WTC11 (cell line): Measurements from ENCODE around the gene LRMDA. TPM values are rescaled to one million over a fixed set of nuclear protein-coding genes. Genes with fewer than 3 reads are reported as not detected.

Experiments
- ATAC-seq: fragments of 200-7000 bp; cut with Tn5 transposase; 2 replicates; pipeline ENCODE4 v1.10.0; 2021; ENCODE audit warnings: mild to moderate bottlenecking, moderate library complexity
- CTCF ChIA-PET: fragments of 300-600 bp; sonication (Branson Sonifier 250); formaldehyde crosslinking; loops from one replicate; lab custom pipeline; 2021; ENCODE audit warnings: antibody characterized with exemption; lab: Charles Lee
- POLR2A ChIA-PET: fragments of 350-600 bp; sonication (Branson Sonifier 250); formaldehyde crosslinking; loops from one replicate; lab custom pipeline; 2021; ENCODE audit warnings: antibody characterized with exemption; lab: Charles Lee
- DNase-seq: peaks from one replicate; pipeline ENCODE4 v3.0.0; 2021; ENCODE audit warnings: low spot score
- H3K27ac Mint-ChIP-seq: 2 replicates; pipeline ENCODE4 v1.8.0; 2021; ENCODE audit warnings: mixed read lengths
- H3K27me3 Mint-ChIP-seq: 2 replicates; pipeline ENCODE4 v1.8.0; 2021; ENCODE audit warnings: low read depth, mild to moderate bottlenecking, moderate library complexity, mixed read lengths
- H3K36me3 Mint-ChIP-seq: 2 replicates; pipeline ENCODE4 v1.8.0; 2021; ENCODE audit warnings: mixed read lengths
- H3K4me1 Mint-ChIP-seq: 2 replicates; pipeline ENCODE4 v1.8.0; 2022; ENCODE audit warnings: mixed read lengths
- H3K4me3 Mint-ChIP-seq: 2 replicates; pipeline ENCODE4 v1.8.0; 2021; ENCODE audit warnings: mild to moderate bottlenecking, moderate library complexity, mixed read lengths
- H3K9me3 Mint-ChIP-seq: 2 replicates; pipeline ENCODE4 v1.8.0; 2021; ENCODE audit warnings: mixed read lengths
- CBFB ChIP-seq: sonication (generic); formaldehyde crosslinking; IDR thresholded peaks from 2 replicates; pipeline ENCODE4 v1.8.1; 2022; ENCODE audit warnings: mild to moderate bottlenecking, low read depth, missing genetic modification reagents
- ESRRA ChIP-seq: sonication (generic); formaldehyde crosslinking; IDR thresholded peaks from 2 replicates; pipeline ENCODE4 v1.8.1; 2022; ENCODE audit warnings: mild to moderate bottlenecking, missing genetic modification reagents, borderline replicate concordance
- GTF2I ChIP-seq: fragments of 250-450 bp; sonication (Bioruptor Pico); conservative IDR thresholded peaks from 2 replicates; pipeline ENCODE4 v1.4.0; 2021; ENCODE audit warnings: mild to moderate bottlenecking
- KAT7 ChIP-seq: sonication (generic); formaldehyde crosslinking; IDR thresholded peaks from 2 replicates; pipeline ENCODE4 v1.8.1; 2023; ENCODE audit warnings: missing genetic modification reagents, mild to moderate bottlenecking, borderline replicate concordance
- NFYB ChIP-seq: sonication (generic); formaldehyde crosslinking; conservative IDR thresholded peaks from 2 replicates; pipeline ENCODE4 v1.8.0; 2022; ENCODE audit warnings: low read depth, missing genetic modification reagents
- SP1 ChIP-seq: sonication (generic); formaldehyde crosslinking; conservative IDR thresholded peaks from 2 replicates; pipeline ENCODE4 v1.8.1; 2022; ENCODE audit warnings: missing genetic modification reagents
- TEAD1 ChIP-seq: sonication (generic); formaldehyde crosslinking; IDR thresholded peaks from 2 replicates; pipeline ENCODE4 v1.8.0; 2022; ENCODE audit warnings: mild to moderate bottlenecking, missing genetic modification reagents
- TEAD4 ChIP-seq: sonication (generic); formaldehyde crosslinking; IDR thresholded peaks from 2 replicates; pipeline ENCODE4 v1.8.0; 2022; ENCODE audit warnings: mild to moderate bottlenecking, missing genetic modification reagents
- ZNF263 ChIP-seq: sonication (generic); formaldehyde crosslinking; IDR thresholded peaks from 2 replicates; pipeline ENCODE4 v1.8.1; 2022; ENCODE audit warnings: low read depth, mild to moderate bottlenecking, moderate library complexity, missing genetic modification reagents
- total RNA-seq: library from RNA; stranded (reverse); gene quantifications from 3 replicates; pipeline ENCODE4 v1.2.3, GENCODE V29; 2021
- TF ChIP-seq, protein P1 (sequence below): sonication (generic); formaldehyde crosslinking; IDR thresholded peaks from 2 replicates; pipeline ENCODE4 v1.8.1; 2023; ENCODE audit warnings: mild to moderate bottlenecking, missing genetic modification reagents
- TF ChIP-seq, protein P2 (sequence below): sonication (generic); formaldehyde crosslinking; IDR thresholded peaks from 2 replicates; pipeline ENCODE4 v1.8.1; 2022; ENCODE audit warnings: low read depth, mild to moderate bottlenecking, moderate library complexity, missing genetic modification reagents, borderline replicate concordance
- TF ChIP-seq, protein P3 (sequence below): sonication (generic); formaldehyde crosslinking; IDR thresholded peaks from 2 replicates; pipeline ENCODE4 v1.8.1; 2022; ENCODE audit warnings: mild to moderate bottlenecking, missing genetic modification reagents, moderate library complexity, borderline replicate concordance
- TF ChIP-seq, protein P4 (sequence below): fragments of 250-450 bp; sonication (Bioruptor Pico); IDR thresholded peaks from 2 replicates; pipeline ENCODE4 v1.9.0; 2021; ENCODE audit warnings: moderate library complexity, mild to moderate bottlenecking, inconsistent platforms, borderline replicate concordance
- TF ChIP-seq, protein P5 (sequence below): sonication (generic); formaldehyde crosslinking; conservative IDR thresholded peaks from 2 replicates; pipeline ENCODE4 v1.8.1; 2022; ENCODE audit warnings: mild to moderate bottlenecking, missing genetic modification reagents
- TF ChIP-seq, protein P6 (sequence below): fragments of 250-450 bp; sonication (Bioruptor Pico); IDR thresholded peaks from 2 replicates; pipeline ENCODE4 v1.9.0; 2021; ENCODE audit warnings: mild to moderate bottlenecking
- TF ChIP-seq, protein P7 (sequence below): sonication (generic); formaldehyde crosslinking; IDR thresholded peaks from 2 replicates; pipeline ENCODE4 v1.8.0; 2023; ENCODE audit warnings: mild to moderate bottlenecking, missing genetic modification reagents
- TF ChIP-seq, protein P8 (sequence below): sonication (generic); formaldehyde crosslinking; IDR thresholded peaks from 2 replicates; pipeline ENCODE4 v1.8.0; 2023; ENCODE audit warnings: missing genetic modification reagents

Gene LRMDA
- total RNA-seq, 1 experiment from 2014 or later: 0.92 TPM

DNA sequence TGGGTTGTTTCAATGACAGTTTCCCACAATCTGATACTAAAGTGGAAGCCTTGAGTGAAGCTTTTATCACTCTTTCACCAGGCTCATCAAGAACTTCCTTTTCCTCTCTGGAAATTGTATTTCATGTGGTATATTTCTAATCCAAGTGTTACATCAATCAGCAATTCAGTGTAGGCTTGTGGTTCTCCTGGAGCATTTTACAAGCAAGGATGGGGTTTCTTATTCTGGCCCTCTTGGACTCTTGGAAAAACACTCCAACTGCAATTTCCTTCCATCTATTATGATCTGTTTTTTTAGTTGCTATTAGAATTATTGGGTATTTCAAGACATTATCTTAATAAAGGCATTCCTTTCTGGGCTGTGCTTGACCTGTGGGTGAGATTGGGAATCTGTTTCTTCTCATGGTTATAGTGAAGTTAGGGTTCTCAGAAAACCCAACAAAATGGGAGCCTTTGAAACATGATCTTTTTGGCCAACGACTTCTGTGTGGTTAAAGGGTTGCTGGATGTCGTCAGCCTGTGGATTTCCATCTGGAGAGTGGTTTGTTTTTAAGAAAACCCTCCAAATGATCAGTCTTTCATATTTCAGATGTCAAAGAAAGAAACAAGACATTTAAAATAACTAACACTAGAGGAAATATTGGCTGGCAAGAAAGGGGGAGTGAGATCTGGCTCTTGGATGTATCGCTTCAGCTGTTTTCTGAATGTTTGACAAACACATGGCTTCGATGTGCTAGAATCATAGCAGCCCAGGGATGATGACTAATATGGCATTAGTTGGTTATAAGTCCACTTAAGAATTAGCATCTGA is 540.2 kb downstream of the LRMDA start:
- Mint-ChIP-seq H3K36me3 (no peaks in the 10 kb centered on the region), H3K4me3 (no peak overlapping the region), H3K9me3 (no peaks in the 10 kb centered on the region), H3K4me1 (peaks cover 21% of the 10 kb centered on the region), H3K27me3 (peaks cover 7% of the 10 kb centered on the region), H3K27ac (no peak overlapping the region)
- ATAC-seq (no peak), DNase-seq (no peak)
- no peak for TF ChIP-seq SP1 (CRISPR knock-in tag)
- TF ChIP-seq, protein P1, sequence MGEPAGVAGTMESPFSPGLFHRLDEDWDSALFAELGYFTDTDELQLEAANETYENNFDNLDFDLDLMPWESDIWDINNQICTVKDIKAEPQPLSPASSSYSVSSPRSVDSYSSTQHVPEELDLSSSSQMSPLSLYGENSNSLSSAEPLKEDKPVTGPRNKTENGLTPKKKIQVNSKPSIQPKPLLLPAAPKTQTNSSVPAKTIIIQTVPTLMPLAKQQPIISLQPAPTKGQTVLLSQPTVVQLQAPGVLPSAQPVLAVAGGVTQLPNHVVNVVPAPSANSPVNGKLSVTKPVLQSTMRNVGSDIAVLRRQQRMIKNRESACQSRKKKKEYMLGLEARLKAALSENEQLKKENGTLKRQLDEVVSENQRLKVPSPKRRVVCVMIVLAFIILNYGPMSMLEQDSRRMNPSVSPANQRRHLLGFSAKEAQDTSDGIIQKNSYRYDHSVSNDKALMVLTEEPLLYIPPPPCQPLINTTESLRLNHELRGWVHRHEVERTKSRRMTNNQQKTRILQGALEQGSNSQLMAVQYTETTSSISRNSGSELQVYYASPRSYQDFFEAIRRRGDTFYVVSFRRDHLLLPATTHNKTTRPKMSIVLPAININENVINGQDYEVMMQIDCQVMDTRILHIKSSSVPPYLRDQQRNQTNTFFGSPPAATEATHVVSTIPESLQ (CRISPR knock-in tag): no peak
- no peak for TF ChIP-seq CBFB (CRISPR knock-in tag)
- TF ChIP-seq, protein P2, sequence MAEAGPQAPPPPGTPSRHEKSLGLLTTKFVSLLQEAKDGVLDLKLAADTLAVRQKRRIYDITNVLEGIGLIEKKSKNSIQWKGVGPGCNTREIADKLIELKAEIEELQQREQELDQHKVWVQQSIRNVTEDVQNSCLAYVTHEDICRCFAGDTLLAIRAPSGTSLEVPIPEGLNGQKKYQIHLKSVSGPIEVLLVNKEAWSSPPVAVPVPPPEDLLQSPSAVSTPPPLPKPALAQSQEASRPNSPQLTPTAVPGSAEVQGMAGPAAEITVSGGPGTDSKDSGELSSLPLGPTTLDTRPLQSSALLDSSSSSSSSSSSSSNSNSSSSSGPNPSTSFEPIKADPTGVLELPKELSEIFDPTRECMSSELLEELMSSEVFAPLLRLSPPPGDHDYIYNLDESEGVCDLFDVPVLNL (CRISPR knock-in tag): no peak
- ChIA-PET CTCF (no interaction called here), POLR2A (interaction anchor here (0.7 kb wide), 1 partner anchor 227 kb away, joined by 3 read pairs; no protein-coding TSS in a partner anchor)

DNA sequence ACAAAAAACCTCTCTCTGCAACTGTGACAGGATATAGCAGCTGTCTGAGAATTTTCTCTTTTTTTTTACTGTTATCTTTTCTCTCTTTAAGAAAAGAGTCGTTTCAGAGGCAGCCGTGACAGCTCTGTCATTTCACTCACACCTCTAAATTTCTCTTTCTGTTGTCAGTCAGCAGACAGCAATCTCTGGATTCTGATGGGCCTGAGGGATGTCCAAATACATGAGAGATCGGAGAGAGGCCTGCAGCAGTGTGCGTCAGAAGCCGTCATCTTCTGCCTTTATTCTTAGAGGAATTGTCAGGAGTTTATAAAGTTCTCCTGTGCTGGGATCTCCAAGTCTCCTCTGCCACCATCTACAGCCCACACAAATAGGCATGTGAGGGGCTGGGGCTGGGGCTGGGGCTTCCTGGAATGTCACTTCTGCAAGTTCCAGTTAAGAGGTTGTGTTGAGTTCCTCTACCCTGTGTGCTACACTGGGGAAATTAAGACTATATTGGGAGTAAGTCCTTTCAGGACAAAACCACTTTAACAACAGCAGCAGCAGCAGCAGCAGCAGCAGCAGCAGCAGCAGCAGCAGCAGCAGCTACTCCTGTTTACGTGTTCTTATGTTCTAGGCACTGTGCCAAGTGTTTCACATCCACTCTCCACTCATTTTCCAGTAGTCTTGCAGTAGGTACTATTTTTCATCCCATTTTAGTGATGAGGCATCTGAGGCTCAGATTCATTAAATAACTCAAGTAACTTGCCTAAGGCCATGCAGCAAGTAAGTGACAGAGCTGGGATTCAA is 541.3 kb downstream of the LRMDA start:
- H3K36me3 Mint-ChIP-seq: no peaks in the 10 kb centered on the region
- DNase-seq (no peak), ATAC-seq (no peak)
- ChIA-PET CTCF (no interaction called here), POLR2A (no interaction called here)
- no peaks in the 10 kb centered on the region for H3K9me3 Mint-ChIP-seq
- no peak overlapping the region for H3K4me3 Mint-ChIP-seq
- no peak overlapping the region for H3K27ac Mint-ChIP-seq
- peaks cover 10% of the 10 kb centered on the region for H3K4me1 Mint-ChIP-seq
- no peak for TF ChIP-seq ZNF263 (CRISPR knock-in tag)
- TF ChIP-seq, protein P3, sequence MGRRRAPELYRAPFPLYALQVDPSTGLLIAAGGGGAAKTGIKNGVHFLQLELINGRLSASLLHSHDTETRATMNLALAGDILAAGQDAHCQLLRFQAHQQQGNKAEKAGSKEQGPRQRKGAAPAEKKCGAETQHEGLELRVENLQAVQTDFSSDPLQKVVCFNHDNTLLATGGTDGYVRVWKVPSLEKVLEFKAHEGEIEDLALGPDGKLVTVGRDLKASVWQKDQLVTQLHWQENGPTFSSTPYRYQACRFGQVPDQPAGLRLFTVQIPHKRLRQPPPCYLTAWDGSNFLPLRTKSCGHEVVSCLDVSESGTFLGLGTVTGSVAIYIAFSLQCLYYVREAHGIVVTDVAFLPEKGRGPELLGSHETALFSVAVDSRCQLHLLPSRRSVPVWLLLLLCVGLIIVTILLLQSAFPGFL (CRISPR knock-in tag): no peak
- peaks cover 5% of the 10 kb centered on the region for H3K27me3 Mint-ChIP-seq

DNA sequence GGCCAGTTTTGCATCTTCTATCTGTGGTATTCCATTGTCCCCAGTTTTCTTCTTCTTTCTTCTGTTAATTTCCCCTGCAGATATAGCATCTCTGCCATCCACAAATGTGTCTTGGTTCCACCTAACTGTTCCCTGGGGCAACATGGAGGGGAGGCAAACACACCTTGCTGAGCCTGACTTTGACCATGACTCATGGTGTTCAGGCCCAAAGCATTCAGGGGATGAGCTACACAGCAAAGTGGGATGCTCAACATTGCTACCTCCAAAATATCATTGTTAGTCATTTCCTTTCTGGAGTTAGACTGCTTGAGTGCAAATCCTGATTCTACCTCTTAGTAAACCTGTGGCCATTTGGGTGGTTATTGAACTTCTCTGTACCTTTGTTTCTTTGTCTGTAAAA is 542.7 kb downstream of the LRMDA start:
- no peak for ATAC-seq
- peaks cover 3% of the 10 kb centered on the region for H3K27me3 Mint-ChIP-seq
- TF ChIP-seq, protein P4, sequence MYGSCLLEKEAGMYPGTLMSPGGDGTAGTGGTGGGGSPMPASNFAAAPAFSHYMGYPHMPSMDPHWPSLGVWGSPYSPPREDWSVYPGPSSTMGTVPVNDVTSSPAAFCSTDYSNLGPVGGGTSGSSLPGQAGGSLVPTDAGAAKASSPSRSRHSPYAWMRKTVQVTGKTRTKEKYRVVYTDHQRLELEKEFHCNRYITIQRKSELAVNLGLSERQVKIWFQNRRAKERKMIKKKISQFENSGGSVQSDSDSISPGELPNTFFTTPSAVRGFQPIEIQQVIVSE: no peak
- no peak for TF ChIP-seq GTF2I
- TF ChIP-seq ESRRA (CRISPR knock-in tag): no peak
- no peak for TF ChIP-seq NFYB (CRISPR knock-in tag)
- TF ChIP-seq KAT7 (CRISPR knock-in tag): no peak
- no peak for TF ChIP-seq TEAD4 (CRISPR knock-in tag)
- TF ChIP-seq, protein P5, sequence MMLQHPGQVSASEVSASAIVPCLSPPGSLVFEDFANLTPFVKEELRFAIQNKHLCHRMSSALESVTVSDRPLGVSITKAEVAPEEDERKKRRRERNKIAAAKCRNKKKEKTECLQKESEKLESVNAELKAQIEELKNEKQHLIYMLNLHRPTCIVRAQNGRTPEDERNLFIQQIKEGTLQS (CRISPR knock-in tag): no peak
- TF ChIP-seq, protein P6, sequence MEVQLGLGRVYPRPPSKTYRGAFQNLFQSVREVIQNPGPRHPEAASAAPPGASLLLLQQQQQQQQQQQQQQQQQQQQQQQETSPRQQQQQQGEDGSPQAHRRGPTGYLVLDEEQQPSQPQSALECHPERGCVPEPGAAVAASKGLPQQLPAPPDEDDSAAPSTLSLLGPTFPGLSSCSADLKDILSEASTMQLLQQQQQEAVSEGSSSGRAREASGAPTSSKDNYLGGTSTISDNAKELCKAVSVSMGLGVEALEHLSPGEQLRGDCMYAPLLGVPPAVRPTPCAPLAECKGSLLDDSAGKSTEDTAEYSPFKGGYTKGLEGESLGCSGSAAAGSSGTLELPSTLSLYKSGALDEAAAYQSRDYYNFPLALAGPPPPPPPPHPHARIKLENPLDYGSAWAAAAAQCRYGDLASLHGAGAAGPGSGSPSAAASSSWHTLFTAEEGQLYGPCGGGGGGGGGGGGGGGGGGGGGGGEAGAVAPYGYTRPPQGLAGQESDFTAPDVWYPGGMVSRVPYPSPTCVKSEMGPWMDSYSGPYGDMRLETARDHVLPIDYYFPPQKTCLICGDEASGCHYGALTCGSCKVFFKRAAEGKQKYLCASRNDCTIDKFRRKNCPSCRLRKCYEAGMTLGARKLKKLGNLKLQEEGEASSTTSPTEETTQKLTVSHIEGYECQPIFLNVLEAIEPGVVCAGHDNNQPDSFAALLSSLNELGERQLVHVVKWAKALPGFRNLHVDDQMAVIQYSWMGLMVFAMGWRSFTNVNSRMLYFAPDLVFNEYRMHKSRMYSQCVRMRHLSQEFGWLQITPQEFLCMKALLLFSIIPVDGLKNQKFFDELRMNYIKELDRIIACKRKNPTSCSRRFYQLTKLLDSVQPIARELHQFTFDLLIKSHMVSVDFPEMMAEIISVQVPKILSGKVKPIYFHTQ: no peak
- TF ChIP-seq, protein P7, sequence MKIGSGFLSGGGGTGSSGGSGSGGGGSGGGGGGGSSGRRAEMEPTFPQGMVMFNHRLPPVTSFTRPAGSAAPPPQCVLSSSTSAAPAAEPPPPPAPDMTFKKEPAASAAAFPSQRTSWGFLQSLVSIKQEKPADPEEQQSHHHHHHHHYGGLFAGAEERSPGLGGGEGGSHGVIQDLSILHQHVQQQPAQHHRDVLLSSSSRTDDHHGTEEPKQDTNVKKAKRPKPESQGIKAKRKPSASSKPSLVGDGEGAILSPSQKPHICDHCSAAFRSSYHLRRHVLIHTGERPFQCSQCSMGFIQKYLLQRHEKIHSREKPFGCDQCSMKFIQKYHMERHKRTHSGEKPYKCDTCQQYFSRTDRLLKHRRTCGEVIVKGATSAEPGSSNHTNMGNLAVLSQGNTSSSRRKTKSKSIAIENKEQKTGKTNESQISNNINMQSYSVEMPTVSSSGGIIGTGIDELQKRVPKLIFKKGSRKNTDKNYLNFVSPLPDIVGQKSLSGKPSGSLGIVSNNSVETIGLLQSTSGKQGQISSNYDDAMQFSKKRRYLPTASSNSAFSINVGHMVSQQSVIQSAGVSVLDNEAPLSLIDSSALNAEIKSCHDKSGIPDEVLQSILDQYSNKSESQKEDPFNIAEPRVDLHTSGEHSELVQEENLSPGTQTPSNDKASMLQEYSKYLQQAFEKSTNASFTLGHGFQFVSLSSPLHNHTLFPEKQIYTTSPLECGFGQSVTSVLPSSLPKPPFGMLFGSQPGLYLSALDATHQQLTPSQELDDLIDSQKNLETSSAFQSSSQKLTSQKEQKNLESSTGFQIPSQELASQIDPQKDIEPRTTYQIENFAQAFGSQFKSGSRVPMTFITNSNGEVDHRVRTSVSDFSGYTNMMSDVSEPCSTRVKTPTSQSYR (CRISPR knock-in tag): no peak
- TF ChIP-seq, protein P8, sequence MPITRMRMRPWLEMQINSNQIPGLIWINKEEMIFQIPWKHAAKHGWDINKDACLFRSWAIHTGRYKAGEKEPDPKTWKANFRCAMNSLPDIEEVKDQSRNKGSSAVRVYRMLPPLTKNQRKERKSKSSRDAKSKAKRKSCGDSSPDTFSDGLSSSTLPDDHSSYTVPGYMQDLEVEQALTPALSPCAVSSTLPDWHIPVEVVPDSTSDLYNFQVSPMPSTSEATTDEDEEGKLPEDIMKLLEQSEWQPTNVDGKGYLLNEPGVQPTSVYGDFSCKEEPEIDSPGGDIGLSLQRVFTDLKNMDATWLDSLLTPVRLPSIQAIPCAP (CRISPR knock-in tag): no peak
- TF ChIP-seq TEAD1: no peak

More for the DNA sequence above, 542.7 kb downstream of the LRMDA start:
- H3K4me1 Mint-ChIP-seq: peaks cover 10% of the 10 kb centered on the region
- H3K27ac Mint-ChIP-seq: no peak overlapping the region
- no peak overlapping the region for H3K4me3 Mint-ChIP-seq
- H3K9me3 Mint-ChIP-seq: no peaks in the 10 kb centered on the region
- no peaks in the 10 kb centered on the region for H3K36me3 Mint-ChIP-seq
- CTCF ChIA-PET: no interaction called here
- POLR2A ChIA-PET: no interaction called here
- DNase-seq: no peak
